Renal pelvis (tissue), 4 donors: ENCODE data around the gene PRSS21. TPM values are rescaled to one million over a fixed set of nuclear protein-coding genes. Genes with fewer than 3 reads are reported as not detected.

Source experiments
- DNase-seq: peaks from one replicate; pipeline ENCODE4 v3.0.0-alpha.2; 2013
- polyA plus RNA-seq, 3 donors: library from polyadenylated mRNA; unstranded; fragments of 120-200 nt; gene quantifications; one replicate each; pipeline ENCODE4 v1.2.1, GENCODE V29; 2013; ENCODE audit not compliant: insufficient read length in 3 of 3

PRSS21 gene
- polyA plus RNA-seq, 3 donors: 0.38 TPM; not detected in 2

DNA sequence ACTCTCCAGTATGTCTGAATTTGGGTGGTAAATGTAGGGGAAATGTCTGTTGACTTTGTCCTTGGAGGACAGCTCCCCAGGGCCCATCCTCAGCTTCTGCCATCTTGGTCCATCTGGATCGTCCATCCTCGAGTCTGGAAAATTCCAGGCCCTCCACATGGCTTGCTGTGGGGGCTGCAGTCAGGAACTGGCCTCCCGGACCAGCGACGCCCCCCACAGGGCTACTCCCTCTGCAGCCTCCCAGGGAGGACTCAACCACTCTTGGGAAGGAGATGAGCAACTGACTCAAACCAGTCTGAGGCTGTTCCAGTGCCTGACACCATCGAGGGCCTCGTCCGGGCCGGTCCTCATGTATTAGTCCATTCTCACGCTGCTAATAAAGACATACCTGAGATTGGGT, 7.6 kb downstream of the PRSS21 start:
- no peak for DNase-seq

DNA sequence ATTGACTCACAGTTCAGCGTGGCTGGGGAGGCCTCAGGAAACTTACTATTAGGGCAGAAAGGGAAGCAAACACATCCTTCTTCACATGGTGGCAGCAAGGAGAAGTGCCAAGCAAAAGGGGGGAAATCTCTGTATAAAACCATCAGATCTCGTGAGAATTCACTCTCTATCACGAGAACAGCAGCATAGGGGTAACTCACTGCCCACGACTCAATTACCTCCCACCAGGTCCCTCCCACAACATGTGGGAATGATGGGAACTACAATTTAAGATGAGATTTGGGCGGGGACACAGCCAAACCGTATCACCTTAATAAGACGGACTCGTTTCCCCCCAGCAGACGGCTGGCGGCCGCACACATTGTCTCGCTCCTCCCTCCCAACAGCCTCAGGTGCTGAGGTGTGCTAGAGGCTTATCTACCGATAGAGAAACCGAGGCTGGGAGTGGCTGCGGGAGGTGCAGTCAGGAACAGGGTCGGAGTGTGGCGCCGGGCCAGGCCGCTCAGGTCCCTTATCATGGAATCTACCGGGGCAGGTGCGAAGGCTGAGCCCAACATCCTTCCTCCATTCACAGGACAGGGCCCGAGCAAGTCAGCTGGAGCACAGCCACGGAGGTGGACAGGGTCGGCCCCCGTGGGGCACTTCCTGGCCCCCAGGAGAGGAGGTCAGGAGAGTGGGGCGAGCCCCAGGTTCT, 8.2 kb downstream of the PRSS21 start:
- no peak for DNase-seq

DNA sequence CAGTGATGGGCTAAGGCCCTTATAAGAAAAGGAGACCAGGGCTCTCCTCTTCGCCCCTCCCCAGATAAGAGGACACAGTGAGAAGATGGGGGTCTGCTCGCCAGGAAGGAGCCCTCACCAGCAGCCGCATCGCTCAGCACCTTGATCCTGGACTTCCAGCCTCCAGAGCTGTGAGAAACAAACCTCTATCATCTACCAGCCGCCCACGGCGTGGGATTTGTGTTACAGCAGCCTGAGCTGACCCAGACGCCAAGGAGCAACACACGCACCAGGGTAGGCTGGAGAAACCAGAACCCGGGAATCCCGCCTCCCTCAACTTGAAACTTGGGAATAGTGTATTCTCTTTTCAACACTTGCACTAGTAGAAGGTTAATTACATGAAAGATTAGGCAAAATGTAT, 8.9 kb downstream of the PRSS21 start:
- no peak for DNase-seq

DNA sequence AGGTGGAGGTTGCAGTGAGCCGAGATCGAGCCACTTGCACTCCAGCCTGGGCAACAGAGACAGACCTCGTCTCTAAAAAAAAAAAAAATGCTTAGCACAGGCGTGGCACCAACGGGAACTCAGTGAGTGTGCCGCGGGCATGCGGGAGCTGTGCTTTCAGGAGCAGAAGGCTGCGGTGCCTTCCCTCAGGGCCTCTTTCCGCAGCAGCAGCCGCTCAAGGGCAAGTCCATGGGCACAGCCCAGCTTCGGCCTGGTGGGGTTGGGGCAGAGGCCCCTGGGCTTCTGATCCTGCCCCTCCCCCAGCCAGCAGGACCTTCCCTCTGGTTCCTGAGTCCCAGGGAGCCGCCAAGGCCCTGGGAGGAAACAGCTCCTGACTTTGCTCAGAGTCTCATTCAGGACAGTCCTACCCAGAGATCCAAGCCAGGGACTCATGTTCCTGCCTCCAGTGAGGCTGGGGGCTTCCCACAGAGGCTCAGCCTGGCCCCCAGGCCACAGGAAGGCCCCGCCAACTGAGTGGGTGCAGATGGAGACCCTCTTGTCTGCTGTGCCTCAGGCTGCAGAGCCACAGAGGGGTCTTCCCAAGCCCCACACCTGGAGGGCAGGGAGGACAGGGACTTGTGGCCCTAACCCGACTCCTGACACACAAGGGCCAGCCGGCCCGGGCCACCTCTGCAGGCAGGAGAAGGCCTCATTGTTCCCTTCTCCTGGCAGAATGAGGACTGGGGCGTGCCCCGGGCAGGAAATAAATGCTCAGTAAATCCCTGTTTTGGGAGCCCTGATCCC, 9.7 kb downstream of the PRSS21 start:
- DNase-seq: no peak

DNA sequence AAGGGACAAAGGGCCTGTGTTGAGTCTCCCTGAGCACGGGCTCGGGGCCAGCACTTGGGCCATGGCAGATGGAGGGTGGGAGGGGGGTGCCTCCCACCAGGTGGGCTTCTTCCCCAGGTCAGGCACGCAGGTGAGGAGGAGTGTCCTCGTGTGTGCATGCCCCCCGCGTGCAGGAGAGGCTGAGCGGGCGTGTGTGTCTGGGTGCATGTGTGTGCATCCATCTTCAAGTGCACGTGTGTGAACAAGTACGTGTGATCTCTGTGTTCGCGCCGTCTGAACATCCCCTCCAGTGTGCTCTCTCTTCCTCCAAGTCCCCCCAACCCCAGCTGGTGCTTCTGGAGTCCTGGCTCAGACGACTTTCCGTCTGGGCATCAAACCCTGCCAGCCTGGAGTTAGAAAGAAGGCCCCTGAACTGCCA, 10.3 kb downstream of the PRSS21 start:
- no peak for DNase-seq

DNA sequence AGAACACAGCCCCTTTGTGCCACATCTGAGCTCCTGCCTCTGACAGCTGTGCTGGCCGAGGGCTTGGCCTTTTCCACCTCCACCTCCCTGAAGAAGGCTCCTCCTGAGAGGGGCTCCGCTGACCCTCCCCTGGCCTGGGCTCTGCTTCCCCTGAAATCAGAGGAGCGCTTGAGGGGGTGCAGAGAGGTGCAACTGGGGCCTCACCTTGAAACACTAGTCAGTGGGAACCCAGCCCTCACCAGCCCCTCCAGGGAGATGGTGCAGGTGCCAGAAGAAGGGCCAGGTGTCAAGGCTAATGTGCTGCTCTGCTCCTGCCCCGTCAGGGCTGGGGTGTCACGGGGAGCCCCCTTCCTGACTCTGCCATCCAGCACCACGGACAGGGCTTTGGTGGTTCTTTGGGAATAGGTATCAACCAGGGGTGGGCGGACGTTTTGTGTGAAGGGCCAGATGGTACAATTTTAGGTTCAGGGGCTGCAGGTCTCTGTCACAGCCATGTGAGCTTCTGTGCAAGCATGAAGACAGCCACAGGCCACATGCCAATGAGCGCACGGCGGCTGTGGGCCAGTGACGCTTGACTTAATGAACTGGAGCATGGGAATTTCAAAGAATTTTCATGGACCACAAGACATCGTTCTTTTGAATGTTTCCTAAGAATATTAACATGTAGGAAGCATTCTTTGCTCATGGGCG, 10.9 kb downstream of the PRSS21 start:
- no peak for DNase-seq

DNA sequence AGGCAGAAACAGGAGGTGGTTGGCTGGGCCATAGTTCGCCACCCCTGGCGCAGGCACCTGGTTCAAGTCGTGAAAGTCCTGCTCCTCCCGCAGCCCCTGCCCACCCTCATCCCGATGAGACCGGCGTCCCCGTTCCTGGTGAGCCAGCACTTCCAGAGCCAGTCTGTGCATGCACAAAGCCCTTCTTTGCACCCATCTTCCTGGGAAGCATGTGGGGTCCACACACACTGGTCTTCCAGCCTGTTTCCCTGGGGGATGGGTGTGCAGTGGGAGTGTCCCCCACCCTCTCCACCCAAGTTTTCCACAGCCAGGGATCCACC, 11.4 kb downstream of the PRSS21 start:
- no peak for DNase-seq

DNA sequence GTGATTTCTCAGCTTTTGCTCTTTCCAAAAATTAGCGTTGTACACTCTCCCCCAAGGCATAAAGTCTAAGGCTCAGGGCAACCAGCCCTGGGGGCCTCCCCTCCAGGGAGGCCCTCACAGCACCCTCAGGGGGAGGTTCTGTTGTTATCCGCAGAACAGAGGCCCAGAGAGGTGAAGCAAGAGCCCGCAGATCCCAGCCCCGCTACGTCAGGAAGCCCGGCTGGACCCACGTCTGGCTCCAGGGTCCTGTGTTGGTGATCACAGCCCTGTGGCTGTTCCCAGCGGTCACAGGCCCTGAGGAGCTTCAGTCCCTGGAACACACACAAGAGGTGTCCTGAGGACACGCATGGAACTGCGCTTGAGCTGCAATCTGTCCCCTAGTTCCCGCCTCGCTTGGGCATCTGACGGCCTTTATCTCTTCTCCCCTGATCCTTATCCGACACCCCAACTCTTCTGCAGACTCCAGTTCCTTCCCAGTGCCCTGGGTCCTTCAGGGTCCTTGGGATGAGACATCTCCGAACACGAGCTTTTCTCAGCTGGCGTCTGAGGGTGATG, 11.9 kb downstream of the PRSS21 start:
- no peak for DNase-seq

DNA sequence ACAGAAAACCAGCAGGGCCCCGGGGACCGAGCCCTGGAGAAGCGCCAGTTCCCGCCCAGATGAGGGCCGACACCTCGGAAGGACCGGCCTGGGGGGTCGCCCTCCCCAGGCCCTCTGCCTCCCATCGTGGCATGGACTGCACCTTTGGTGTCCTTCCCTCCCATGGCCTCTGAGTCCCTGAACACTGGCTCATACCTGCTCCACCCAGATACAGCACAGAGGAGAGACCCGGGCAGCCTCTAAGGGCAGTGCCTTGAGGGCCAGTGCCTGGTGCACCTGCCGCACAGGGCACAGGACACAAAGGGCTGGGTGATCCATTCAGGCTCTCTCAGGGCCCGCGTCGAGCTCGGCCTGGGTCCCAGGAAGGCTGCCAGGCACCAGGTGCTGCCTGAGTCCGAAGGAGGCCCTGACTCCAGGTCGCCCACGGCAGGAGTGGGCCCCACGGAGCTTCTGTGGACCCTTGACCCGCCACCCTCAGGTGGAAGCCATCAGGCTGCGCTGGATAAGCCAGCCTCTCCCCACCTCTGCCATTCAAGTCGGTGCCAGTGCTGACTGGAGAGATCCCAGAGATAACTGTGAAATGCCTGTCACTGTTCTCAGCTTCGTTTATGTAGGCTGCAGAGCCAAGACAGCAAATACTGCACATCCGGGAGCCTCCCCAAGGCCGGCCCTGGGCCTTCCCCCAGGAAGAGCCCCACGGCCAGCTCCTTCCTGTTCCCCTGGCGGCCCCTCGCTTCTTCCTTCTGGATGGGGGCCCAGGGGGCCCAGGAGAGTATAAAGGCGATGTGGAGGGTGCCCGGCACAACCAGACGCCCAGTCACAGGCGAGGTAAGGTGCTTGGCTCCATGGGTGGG, 12.7 kb downstream of the PRSS21 start, which contains the start of gene ZG16B:
Gene ZG16B, plus strand, starts transcription at position 803 of the 854 bp plus-strand sequence. CDS start 139 bp downstream, outside the sequence.
- no peak for DNase-seq

DNA sequence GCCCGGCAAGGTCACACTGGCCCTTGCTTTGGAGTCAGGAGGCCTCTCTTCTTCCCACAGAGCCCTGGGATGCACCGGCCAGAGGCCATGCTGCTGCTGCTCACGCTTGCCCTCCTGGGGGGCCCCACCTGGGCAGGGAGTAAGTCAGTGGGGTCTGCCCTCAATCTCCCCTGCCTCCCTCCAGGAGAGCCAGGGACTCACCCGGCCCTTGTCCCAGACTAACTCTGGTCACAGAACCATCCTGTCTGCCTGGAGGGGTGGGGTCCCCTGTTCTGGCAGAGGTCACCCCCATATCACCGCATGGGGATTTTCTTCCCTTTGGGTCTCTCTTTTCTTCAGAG, 13.3 kb downstream of the PRSS21 start:
- no peak for DNase-seq

DNA sequence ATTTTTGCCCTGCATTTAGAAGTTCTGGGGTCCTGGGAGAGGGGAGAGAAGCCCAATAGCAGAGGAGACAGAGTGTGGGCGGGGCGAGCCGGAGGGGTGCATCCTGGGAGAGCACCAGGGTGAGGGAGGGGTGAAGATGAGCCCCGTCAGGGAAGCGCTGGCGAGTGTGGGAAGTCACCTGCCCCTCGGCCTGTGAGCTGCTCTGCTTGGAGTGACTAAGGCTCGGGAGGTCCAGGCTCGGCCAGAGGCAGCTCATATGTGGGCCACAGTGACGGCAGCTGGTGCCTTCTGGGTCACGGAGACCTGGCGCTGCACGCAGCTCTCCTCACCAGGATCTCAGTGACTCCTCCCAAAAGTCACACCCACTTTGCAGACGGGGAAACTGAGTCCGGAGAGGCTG, 14.2 kb downstream of the PRSS21 start:
- no peak for DNase-seq

DNA sequence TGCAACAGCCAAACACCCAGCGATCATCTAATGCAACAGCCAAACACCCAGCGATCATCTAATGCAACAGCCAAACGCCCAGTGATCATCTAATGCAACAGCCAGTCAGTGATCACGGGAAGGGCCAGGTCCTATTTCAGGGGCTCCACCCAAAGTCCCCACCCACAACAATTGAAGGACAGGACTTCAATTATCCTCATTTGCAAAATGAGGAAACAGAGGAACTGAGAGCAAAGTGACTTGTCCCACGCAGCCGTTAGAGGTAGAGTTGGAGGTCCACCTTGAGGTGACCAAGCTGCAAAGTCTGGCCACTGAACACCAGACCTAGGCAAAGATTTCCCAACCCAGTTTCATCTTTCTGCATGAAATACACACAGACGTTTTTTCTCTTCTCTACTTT, 16.7 kb downstream of the PRSS21 start:
- no peak for DNase-seq

DNA sequence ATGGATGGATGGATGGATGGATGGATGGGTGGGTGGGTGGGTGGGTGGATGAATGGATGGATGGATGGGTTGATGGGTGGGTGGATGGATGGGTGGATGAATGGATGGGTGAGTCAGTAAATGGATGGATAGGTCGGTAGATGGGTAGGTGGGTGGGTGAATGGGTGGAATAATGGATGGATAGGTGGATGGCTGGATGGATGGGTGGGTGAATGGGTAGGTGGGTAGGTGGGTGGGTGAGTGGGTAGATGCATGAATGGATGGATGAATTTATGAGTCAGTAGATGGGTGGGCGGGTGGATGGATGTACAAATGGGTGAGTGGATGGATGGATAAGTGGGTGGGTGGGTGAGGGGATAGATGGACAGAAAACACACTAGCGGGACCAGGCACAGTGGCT, 17.9 kb downstream of the PRSS21 start:
- no peak for DNase-seq

DNA sequence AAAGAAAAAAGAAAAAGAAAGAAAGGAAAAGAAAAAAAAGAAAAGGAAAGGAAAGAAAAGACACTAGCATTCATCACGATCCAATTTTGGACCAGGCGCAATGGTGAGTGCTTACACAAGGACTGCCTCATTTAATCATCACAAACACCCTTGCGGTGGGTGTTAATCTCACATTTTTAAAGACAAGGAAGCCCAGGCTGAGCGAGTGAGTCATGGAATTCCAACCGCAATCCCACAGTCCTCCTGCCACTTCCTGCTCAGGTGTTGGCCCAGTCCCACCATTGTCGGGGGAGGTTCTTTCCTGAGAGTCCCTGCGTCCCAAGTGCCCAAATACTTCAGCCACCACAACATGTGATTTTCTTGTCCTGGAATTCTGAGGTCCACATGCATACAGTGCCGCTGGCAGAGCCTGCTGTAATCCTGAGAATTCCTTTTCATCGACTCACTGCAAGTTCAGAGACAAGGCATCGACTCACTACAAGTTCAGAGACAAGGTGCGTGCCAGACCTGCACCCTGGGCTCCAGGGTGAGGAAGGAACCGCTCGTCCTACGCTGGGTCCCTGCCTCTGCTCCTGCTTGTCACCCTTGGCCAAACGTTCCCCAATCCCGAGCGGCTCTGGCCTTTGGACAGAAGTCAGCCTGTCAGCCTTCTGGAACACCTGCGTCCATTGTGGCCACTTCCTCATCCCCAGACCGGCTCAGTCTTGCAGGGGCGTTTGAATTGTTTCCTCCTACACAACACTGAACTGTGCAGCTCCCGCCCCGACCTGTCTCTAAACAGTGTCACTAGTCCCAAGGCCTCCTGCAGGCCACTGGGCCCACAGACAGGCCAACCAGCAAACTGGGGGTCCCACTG, 18.8 kb downstream of the PRSS21 start:
- no peak for DNase-seq

DNA sequence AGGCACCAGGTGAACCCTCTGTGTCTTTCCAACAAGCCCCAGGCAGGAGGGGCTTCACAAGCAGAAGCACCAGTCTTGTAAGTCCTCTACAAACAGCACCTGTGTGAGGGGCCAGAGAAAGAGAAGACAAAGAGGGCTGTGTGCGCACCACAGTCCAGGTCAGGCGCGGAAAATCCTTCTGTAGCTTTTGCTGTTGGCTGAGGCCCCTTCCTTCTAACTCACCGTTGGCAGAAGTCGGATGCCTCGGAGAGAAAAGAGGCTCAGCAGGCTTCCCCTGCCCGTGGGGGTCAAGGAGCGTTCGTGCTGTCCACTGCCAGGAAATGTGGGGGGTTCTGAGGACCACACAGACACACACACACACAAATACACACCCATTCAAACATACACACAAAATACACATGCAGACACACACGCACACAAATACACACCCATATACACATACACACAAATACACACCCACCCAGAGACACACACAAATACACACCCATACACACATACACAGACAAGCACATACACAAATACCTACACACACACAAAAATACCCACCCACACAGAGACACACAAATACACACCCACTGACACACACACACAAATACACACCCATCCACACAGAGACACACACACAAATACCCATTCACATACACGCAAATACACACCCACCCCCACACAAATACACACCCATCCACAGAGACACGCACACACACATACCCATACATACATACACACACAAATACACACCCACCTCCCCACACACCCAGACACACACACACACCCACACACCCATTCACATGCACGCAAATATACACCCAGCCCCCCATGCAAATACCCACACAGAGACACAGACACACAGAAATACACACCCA, 19.8 kb downstream of the PRSS21 start:
- no peak for DNase-seq

DNA sequence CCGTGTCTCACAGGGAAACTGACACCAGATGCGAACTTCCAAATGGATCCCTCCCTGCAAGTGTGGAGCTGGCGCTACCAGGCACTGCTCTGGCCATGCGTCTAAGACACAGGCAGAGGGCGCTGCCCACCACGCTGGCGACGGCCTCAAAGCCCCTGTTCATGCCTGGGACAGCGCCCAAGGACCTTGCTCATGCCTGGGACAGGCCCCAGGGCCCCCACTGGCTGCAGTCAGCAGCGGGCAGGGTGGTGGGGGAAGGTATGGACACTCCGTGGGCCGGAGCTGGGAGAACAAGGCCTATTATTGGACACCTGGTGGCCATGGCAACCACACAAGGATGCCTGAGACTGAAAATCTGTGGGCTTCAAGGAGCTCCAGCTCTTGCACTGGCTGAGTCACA, 21.9 kb downstream of the PRSS21 start:
- peak; percentile 50 for DNase-seq

DNA sequence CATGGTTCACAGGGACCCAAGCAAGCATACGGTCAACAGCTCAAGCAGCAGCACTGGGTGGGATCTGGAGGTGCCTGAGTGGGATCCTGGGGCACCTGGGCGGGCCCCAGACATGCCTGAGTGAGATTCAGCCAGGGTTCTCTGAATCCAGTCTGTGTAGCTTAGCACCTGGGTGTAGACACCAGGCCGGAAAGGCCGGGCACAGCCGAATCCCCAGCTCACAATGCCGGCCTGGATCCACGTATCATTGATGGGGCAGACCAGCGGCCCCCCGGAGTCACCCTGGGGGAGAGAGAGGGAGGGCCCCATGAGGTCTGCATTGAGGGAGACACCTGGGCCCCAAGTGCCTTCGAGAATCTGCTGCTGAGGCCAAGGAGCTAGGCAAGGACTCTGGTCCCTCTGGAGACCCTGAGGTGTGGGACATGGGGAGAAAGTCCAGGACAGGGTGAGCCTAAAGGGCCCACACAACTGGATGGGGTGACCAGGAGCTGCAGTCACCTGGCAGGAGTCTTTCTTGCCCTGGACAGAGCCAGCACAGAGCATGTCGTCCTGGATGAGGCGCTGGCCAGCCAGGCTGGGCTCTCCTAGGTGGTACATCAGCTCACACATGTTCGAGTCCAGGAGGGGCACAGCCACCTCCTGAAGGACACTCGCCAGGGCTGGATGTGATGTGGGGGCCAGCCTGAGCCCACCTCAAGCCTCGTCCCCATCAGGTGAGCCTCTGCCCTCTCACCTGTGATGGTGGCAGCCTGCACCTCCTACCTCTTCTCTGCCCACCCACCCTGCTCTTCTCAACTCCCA, 22.8 kb downstream of the PRSS21 start:
- DNase-seq: no peak

DNA sequence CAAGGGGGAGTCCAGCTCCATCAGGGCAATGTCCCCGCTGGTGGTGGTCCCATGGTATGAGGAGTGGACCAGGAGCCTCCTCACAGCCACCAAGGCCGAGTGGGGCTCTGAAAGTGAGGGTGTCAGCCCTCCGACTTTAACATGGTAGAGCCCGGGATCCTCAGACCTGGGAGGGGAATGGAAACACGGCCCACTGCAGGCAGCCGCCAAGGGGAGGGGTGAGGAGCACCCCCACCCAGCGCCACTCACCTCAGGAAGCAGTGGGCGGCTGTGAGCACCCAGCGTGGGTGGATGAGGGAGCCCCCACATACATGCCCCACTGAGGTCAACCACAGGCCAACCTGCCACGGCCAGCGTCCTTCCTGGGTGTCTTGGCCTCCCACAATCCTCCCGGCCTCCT, 23.9 kb downstream of the PRSS21 start:
- DNase-seq: no peak
